Measurements from ENCODE around the gene KISS1.

DNA sequence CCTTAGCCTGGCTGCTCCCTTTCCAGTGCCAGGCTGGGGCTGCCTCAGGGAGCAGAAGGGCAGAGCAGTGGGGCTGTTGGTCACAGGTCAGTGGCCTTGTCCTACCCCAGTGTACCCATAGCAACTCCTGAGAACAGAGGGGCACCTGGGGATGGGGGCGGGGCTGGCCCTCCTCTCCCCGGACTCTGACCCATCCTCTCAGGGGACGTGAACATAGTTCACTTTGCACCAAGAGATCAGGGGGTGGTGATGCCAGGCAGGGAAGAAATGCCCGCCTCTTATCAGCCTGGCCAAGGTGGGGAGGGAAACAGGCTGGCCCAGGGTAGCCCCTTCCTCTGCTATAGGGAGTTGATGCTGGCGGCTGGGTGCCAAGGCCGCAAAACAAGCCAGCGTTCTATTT, 49.3 kb downstream of the KISS1 start:
- TF ChIP-seq, protein P1, sequence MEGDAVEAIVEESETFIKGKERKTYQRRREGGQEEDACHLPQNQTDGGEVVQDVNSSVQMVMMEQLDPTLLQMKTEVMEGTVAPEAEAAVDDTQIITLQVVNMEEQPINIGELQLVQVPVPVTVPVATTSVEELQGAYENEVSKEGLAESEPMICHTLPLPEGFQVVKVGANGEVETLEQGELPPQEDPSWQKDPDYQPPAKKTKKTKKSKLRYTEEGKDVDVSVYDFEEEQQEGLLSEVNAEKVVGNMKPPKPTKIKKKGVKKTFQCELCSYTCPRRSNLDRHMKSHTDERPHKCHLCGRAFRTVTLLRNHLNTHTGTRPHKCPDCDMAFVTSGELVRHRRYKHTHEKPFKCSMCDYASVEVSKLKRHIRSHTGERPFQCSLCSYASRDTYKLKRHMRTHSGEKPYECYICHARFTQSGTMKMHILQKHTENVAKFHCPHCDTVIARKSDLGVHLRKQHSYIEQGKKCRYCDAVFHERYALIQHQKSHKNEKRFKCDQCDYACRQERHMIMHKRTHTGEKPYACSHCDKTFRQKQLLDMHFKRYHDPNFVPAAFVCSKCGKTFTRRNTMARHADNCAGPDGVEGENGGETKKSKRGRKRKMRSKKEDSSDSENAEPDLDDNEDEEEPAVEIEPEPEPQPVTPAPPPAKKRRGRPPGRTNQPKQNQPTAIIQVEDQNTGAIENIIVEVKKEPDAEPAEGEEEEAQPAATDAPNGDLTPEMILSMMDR (IDR thresholded peaks at IDR 0.05) = no peak
- TF ChIP-seq POLR2A (IDR thresholded peaks at IDR 0.05) (no peak), POLR2AphosphoS5 (IDR thresholded peaks at IDR 0.05; ENCODE audit: insufficient read depth in 1 of 2, low read depth in 1 of 2) (no peak)

All from vagina (tissue), 2 donors.